GM19468 (cell line): ENCODE results near the gene UBE2E2.

ENCODE experiments used
- ATAC-seq: cut with Tn5 transposase; IDR thresholded peaks from one replicate; pipeline ENCODE4 v1.9.1; 2021; ENCODE audit warnings: mild to moderate bottlenecking, moderate library complexity, moderate number of reproducible peaks; ENCODE audit not compliant: unreplicated experiment; ENCODE audit errors: extremely low read depth

UBE2E2 gene

DNA sequence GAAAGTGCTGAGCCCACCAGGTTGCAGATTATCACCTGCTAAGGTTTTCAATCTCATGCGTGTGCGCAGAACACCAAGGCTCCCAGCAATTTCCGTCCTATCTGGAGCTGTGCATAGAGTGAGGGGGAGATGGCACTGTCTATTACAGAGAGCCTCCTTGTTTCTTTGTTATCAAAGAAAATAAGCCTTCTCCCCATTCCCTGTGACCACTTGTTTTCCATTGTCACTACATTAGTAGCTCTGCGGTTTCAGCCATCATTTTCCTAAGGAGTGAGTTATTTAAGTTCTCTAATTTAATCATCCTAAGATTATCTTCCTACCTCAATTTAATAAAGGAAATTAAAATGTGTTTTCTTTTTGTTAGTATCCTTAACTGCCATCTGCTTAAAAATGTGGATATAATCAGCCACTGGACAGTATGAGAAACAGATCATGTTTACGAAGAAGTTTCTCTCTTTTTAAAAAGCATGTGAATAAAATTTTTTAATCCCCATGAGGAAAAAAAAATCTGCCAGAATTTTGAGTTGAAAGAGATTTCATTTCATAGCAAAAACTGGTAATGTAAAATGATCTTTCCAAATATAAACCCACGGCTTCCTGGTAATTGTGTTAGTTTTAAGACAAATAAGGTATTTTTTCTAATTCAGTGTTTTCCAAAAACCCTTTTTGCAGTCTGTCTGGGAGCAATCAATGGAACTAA lies 430.3 kb downstream of the UBE2E2 start:
- no peak for ATAC-seq

DNA sequence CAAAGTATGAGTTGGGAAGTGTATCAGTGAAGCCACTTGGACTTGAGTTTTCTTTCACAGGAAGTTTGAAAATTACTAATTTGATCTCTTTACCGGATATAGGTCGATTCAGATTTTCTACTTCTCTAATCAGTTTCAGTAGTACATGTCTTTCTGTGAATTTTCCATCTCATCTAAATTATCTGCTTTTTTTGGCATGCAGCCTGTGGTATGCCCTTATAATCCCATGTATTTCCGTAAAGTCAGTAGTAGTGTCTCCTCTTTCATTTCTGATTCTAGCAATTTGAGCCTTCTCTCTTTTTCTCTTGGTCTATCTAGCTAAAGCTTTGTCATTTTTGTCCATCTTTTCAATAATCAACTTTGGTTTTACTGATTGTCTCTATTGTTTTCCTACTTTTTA lies 434.2 kb downstream of the UBE2E2 start:
- no peak for ATAC-seq

DNA sequence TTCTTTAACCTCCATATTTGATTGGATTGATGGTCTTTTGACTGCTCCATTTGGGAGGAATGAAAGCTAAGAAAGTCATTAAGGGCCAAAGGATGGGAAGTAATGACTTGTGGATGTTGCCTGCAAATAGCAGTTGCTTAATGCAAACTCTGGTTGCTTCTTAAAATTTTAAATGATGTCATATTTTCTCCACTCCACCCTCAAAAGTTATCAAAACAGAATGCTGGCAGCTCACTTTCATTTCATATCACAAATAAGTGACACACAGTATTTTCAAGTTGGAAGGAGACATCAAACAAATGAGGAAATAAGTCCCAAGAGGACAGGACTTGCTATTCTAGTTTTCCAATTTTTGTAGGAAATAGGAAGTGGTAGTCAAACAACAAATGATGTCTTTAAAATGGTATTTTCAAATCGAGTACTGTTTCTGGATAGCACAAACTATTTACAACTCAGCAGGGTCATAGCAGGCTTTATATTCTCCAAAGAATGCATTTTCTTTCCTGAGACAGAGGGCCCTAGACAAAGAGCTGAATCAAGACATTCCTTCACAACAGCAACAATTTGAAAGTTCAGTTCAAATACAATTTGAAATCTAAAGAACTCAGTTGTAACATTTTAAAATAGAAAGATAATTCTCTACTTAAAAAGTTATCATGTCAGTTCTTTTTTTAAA lies 437.5 kb downstream of the UBE2E2 start:
- ATAC-seq, result no peak
